ENCODE results near the gene FOXN3.

The FOXN3 gene

DNA sequence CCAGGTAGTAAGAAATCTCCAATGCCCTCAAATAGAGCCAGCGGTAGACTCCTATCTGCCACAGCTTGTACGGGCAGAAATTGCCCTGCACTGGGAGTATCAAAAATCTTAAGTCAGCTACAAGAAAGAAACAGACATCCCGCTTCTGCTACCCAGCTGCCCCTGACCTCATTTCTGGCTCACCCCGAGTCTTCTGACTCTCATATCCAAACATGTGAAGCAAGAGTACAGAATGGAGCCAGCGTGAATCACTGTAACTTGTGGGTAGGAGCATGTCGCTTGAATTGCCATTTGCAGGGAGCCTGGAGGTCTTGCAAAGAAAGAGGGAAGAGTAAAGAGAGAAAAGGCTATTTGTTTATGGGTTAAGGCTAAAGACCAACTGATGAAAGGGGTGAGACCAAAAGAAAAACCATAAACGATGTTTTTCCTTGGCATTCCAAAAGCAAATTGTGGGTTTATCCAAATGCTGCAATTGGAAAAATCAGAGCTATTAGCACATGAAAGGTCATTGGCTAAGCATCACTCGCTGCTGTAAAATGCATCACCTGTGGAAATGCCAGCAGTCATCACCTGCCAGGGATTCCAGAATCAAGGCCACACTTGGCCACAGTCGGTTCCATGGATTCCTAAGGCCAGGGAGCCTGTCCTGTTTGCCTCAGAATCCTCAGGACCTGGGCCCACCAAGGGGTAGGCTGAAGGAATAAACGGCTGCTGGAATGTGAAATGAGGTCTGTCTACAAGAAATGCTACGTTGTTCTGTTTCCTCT lies 86.6 kb downstream of the FOXN3 start:
- Histone ChIP-seq H3K4me1 (ENCODE audit: control insufficient read depth in 1 of 2, insufficient read depth in 2 of 2, low read length in 2 of 2) (peaks cover 0 to 2% of the 10 kb centered on the region in 2 experiments), H2AFZ (ENCODE audit: insufficient read depth, low read length, poor library complexity) (no peak overlapping the region), H4K8ac (ENCODE audit: low read depth, low read length) (no peak overlapping the region), H3K4me3 (ENCODE audit: low read depth, low read length) (no peak overlapping the region), H2BK12ac (ENCODE audit: low read length) (no peak overlapping the region), H3K79me2 (ENCODE audit: control insufficient read depth, insufficient read depth, low read length, poor library complexity) (no peaks in the 10 kb centered on the region), H2BK5ac (ENCODE audit: low read depth, low read length, poor library complexity) (no peak overlapping the region), H3K4me2 (ENCODE audit: low read length) (no peak overlapping the region), H3K79me1 (ENCODE audit: low read length) (no peaks in the 10 kb centered on the region), H2AK5ac (ENCODE audit: low read length) (no peak overlapping the region), H3K14ac (ENCODE audit: low read length) (no peak overlapping the region), H3K18ac (ENCODE audit: low read length) (no peak overlapping the region), H3K36me3 (ENCODE audit: control insufficient read depth in 1 of 2, insufficient read depth in 2 of 2, low read length in 2 of 2) (peaks cover 2 to 3% of the 10 kb centered on the region in 2 experiments), H2BK120ac (ENCODE audit: insufficient read depth, low read length, poor library complexity) (no peak overlapping the region), H3K9ac (ENCODE audit: low read length) (no peak overlapping the region), H3K9me3 (ENCODE audit: insufficient read depth, low read depth, low read length) (no peaks in the 10 kb centered on the region), H4K12ac (ENCODE audit: low read depth, low read length) (no peak overlapping the region), H3K27me3 (ENCODE audit: insufficient read depth, low read length) (no peaks in the 10 kb centered on the region), H3K27ac (ENCODE audit: low read depth, low read length) (no peak overlapping the region), H3K23ac (ENCODE audit: low read length) (no peak overlapping the region), H4K91ac (ENCODE audit: low read depth, low read length) (no peak overlapping the region), H3K4ac (ENCODE audit: low read depth, low read length) (no peak overlapping the region)
- no peak for DNase-seq
- no CpG with 5 or more reads among the region's 11 CpGs for WGBS (ENCODE audit: extremely low coverage, insufficient coverage, insufficient read length)

DNA sequence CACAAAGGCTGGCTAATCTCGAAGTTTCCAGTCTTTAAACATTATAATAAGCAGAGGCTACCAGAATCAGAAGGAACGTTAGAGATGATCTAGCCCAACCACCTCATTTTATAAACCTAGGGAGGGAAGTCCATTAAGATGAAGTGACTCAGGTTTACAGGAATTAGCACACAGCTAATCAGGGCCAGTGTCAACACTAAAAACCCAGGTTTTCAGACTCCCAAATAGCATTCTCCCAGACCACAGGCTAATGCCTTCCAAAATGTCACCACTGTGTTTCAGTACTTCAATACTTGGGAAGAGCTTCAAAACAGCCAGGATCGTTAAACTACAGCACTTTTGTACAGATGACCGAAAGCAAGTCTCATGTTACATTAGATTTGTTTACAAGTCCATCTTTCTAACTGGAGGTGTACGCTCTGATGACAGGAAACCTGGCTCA lies 89.2 kb downstream of the FOXN3 start:
- no peak overlapping the region for H4K91ac ChIP-seq (ENCODE audit: low read depth, low read length)
- peaks cover 8 to 9% of the 10 kb centered on the region in 2 experiments for H3K36me3 ChIP-seq (ENCODE audit: control insufficient read depth in 1 of 2, insufficient read depth in 2 of 2, low read length in 2 of 2)
- no CpG with 5 or more reads among the region's 5 CpGs for WGBS (ENCODE audit: extremely low coverage, insufficient coverage, insufficient read length)
- no peaks in the 10 kb centered on the region for H3K27me3 ChIP-seq (ENCODE audit: insufficient read depth, low read length)
- no peak overlapping the region for H2AK5ac ChIP-seq (ENCODE audit: low read length)
- no peak overlapping the region for H2AFZ ChIP-seq (ENCODE audit: insufficient read depth, low read length, poor library complexity)
- H3K18ac ChIP-seq (ENCODE audit: low read length): no peak overlapping the region
- no peaks in the 10 kb centered on the region for H3K79me1 ChIP-seq (ENCODE audit: low read length)
- H3K79me2 ChIP-seq (ENCODE audit: control insufficient read depth, insufficient read depth, low read length, poor library complexity): no peaks in the 10 kb centered on the region
- no peak overlapping the region for H2BK120ac ChIP-seq (ENCODE audit: insufficient read depth, low read length, poor library complexity)
- H3K23ac ChIP-seq (ENCODE audit: low read length): no peak overlapping the region
- H3K14ac ChIP-seq (ENCODE audit: low read length): no peak overlapping the region
- no peak overlapping the region for H3K27ac ChIP-seq (ENCODE audit: low read depth, low read length)
- no peak overlapping the region for H4K12ac ChIP-seq (ENCODE audit: low read depth, low read length)
- no peak overlapping the region for H3K9ac ChIP-seq (ENCODE audit: low read length)
- no peak overlapping the region for H3K4ac ChIP-seq (ENCODE audit: low read depth, low read length)
- no peak for DNase-seq
- peaks cover 0 to 2% of the 10 kb centered on the region in 2 experiments for H3K4me1 ChIP-seq (ENCODE audit: control insufficient read depth in 1 of 2, insufficient read depth in 2 of 2, low read length in 2 of 2)
- no peak overlapping the region for H2BK5ac ChIP-seq (ENCODE audit: low read depth, low read length, poor library complexity)
- H3K4me2 ChIP-seq (ENCODE audit: low read length): no peak overlapping the region
- no peaks in the 10 kb centered on the region for H3K9me3 ChIP-seq (ENCODE audit: insufficient read depth, low read depth, low read length)
- H3K4me3 ChIP-seq (ENCODE audit: low read depth, low read length): no peak overlapping the region
- no peak overlapping the region for H2BK12ac ChIP-seq (ENCODE audit: low read length)
- no peak overlapping the region for H4K8ac ChIP-seq (ENCODE audit: low read depth, low read length)

DNA sequence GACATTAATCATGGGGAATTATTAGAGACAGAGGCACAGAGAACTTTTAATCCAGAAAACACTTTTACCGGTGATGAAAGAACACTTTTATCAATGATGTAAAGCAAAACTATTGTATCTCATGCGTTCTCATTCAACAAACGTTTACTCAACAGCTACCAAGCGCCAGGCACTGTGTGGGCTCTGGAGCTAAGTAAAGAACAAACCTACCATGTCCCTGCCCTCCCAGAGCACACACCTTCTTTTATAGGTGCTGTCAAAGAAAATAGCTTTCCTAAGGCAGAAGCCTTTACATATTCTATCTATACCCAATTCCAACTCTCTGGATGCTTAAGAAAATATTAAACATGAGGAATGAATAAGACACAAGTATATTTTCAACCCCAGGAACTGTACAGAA lies 91.1 kb downstream of the FOXN3 start:
- Histone ChIP-seq H3K18ac (ENCODE audit: low read length) (no peak overlapping the region), H3K79me2 (ENCODE audit: control insufficient read depth, insufficient read depth, low read length, poor library complexity) (no peaks in the 10 kb centered on the region), H3K4me2 (ENCODE audit: low read length) (no peak overlapping the region), H4K12ac (ENCODE audit: low read depth, low read length) (no peak overlapping the region), H4K8ac (ENCODE audit: low read depth, low read length) (no peak overlapping the region), H3K9me3 (ENCODE audit: insufficient read depth, low read depth, low read length) (no peaks in the 10 kb centered on the region), H3K27ac (ENCODE audit: low read depth, low read length) (no peak overlapping the region), H3K4me1 (ENCODE audit: control insufficient read depth in 1 of 2, insufficient read depth in 2 of 2, low read length in 2 of 2) (peaks cover 0 to 2% of the 10 kb centered on the region in 2 experiments), H2BK120ac (ENCODE audit: insufficient read depth, low read length, poor library complexity) (no peak overlapping the region), H3K4ac (ENCODE audit: low read depth, low read length) (no peak overlapping the region), H3K23ac (ENCODE audit: low read length) (no peak overlapping the region), H3K4me3 (ENCODE audit: low read depth, low read length) (no peak overlapping the region), H3K27me3 (ENCODE audit: insufficient read depth, low read length) (no peaks in the 10 kb centered on the region), H2BK5ac (ENCODE audit: low read depth, low read length, poor library complexity) (no peak overlapping the region), H3K36me3 (ENCODE audit: control insufficient read depth in 1 of 2, insufficient read depth in 2 of 2, low read length in 2 of 2) (peaks cover 8 to 9% of the 10 kb centered on the region in 2 experiments), H3K9ac (ENCODE audit: low read length) (no peak overlapping the region), H3K14ac (ENCODE audit: low read length) (no peak overlapping the region), H2AK5ac (ENCODE audit: low read length) (no peak overlapping the region), H3K79me1 (ENCODE audit: low read length) (no peaks in the 10 kb centered on the region), H2BK12ac (ENCODE audit: low read length) (no peak overlapping the region), H4K91ac (ENCODE audit: low read depth, low read length) (no peak overlapping the region), H2AFZ (ENCODE audit: insufficient read depth, low read length, poor library complexity) (no peak overlapping the region)
- no peak for DNase-seq
- WGBS (ENCODE audit: extremely low coverage, insufficient coverage, insufficient read length): no CpG with 5 or more reads among the region's 4 CpGs

GRCh38 chr14:89325299-89325883 lies 91.6 kb downstream of the FOXN3 start:
- Histone ChIP-seq H3K4ac (ENCODE audit: low read depth, low read length) (no peak overlapping the region), H3K9me3 (ENCODE audit: insufficient read depth, low read depth, low read length) (no peaks in the 10 kb centered on the region), H3K14ac (ENCODE audit: low read length) (no peak overlapping the region), H2AFZ (ENCODE audit: insufficient read depth, low read length, poor library complexity) (no peak overlapping the region), H3K18ac (ENCODE audit: low read length) (no peak overlapping the region), H3K23ac (ENCODE audit: low read length) (no peak overlapping the region), H4K8ac (ENCODE audit: low read depth, low read length) (no peak overlapping the region), H3K27me3 (ENCODE audit: insufficient read depth, low read length) (no peaks in the 10 kb centered on the region), H3K9ac (ENCODE audit: low read length) (no peak overlapping the region), H4K12ac (ENCODE audit: low read depth, low read length) (no peak overlapping the region), H3K4me3 (ENCODE audit: low read depth, low read length) (no peak overlapping the region), H3K4me2 (ENCODE audit: low read length) (no peak overlapping the region), H2AK5ac (ENCODE audit: low read length) (no peak overlapping the region), H2BK120ac (ENCODE audit: insufficient read depth, low read length, poor library complexity) (no peak overlapping the region), H3K79me1 (ENCODE audit: low read length) (no peaks in the 10 kb centered on the region), H3K4me1 (ENCODE audit: control insufficient read depth in 1 of 2, insufficient read depth in 2 of 2, low read length in 2 of 2) (peaks cover 0 to 2% of the 10 kb centered on the region in 2 experiments), H3K36me3 (ENCODE audit: control insufficient read depth in 1 of 2, insufficient read depth in 2 of 2, low read length in 2 of 2) (peaks cover 8 to 9% of the 10 kb centered on the region in 2 experiments), H3K27ac (ENCODE audit: low read depth, low read length) (no peak overlapping the region), H2BK5ac (ENCODE audit: low read depth, low read length, poor library complexity) (no peak overlapping the region), H2BK12ac (ENCODE audit: low read length) (no peak overlapping the region), H4K91ac (ENCODE audit: low read depth, low read length) (no peak overlapping the region), H3K79me2 (ENCODE audit: control insufficient read depth, insufficient read depth, low read length, poor library complexity) (no peaks in the 10 kb centered on the region)
- DNase-seq: no peak
- no CpG with 5 or more reads among the region's 2 CpGs for WGBS (ENCODE audit: extremely low coverage, insufficient coverage, insufficient read length)
